Activated CD8-positive, alpha-beta memory T cell treated with anti-CD3 and anti-CD28 coated beads for 4 hours (primary cell): ENCODE results near the gene MAGI1.
"Not testable (repeated sequence)": the region's sequence is repeated elsewhere in the genome, so short reads cannot be mapped to it uniquely, and the experiment has no call there.

Source experiments
- DNase-seq, 2 donors: peaks; one replicate each; pipeline ENCODE4 v3.0.0-alpha.2; 2020; ENCODE audit warnings: low read depth in 2 of 2

The MAGI1 gene

DNA sequence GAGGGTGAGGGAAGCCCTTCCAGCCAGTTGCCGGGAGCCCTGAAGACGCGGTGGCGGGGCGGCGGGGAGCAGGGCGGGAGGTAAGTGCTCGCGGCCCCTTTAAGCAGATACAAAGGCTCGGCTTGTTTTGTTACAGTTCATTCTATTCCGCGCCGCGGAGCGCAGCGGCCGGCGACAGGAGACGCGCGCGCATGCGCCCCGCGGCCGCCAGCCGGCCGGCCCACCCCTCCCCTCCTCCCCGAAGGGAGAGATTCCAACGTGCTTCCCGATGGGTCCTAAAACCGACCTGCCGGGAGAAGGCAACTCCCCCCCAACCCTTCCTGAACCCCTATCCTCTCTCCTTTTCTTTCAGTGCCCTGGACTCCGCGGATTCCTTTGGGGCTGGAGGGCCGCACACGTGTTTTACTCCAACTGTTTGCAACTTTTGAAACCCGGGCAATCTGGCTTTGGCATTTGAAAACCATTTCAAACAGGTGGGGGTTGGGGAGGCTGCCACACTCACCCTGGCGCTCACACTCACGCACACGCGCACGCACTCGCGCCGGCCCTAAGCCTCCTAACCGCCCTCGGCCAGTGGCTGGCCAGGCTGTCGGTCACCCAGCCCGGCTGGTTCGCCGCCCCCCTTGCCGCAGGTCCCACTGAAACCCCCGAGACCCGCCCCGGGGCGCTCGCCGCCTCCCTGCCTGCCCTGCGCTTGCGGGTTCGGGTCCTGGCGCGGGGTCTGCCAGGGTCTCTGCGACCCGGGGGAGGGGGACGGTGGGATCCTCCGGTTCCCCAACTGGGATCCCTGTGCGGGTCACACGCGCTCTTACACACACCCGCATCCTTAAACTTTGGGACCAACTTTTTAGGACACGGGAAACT lies at the start of gene MAGI1:
TSS of gene MAGI1 (minus strand) at position 193 of the 864 bp plus-strand sequence. CDS start 610 bp downstream, outside the sequence.
- DNase-seq, result no peak

DNA sequence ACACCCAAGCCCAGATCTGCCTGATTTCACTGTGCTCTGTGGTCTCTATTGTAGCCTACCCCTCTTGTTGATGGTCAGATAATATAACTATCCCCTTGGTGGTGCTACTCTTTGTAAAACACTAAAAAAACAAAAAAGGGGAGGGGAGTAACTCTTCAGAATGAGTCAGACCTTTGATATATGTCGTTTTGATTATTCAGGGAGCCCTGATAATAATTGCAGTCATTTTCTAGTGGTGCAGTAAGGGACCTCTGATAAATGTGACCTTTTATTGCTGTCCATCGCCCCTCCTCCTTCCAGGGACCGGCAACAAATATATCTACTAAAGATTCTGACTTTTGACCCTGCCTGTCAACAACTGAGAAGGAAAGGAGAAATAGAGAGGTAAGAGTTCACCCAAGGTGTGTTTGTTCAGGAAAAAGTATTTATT lies 45.1 kb upstream of the MAGI1 start:
- DNase-seq, result no peak

DNA sequence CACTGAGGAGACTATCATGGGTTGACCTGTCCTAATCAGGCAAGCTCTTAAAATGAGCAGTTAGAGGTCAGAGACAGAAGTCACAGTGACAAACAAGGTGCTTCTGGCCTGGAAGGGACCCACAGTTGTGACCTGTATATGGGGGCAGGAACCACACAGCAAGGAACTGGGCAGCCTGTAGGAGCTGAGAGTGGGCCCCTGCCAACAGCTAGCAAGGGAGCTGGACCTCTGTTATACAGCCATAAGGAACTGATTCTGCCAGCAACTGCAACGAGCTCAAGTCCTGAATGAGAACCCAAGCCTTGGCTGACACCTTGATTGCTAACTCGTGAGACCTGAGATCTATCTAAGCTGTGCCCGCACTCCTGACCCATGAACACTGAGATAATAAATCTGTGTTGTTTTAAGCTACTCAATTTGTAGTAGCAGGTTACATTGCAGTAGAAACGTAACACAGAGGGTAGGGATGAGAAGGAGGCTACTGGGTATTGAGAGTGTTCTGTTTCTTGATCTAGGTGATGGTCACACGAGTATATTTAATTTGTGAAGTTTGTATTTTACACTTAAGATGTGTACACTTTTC lies 44.5 kb upstream of the MAGI1 start:
- no peak for DNase-seq

DNA sequence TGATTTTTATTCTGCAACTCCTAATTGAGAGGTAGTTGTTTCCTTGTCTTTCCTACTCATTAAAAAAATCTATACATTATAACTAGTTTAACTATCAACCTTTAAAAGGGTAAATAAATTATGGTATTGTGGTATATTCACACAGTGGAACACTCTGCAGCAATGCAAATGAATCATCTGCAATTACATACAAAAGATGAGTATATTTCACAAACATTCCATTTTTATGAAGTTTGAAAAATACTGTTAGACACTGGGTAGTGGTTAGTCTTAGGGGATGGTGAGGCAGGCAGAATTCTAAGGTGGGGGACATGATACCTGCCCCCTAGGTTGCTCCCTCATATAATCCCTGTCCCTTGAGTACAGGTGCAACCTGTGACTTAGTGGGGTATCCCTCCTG lies 44.0 kb upstream of the MAGI1 start:
- DNase-seq, result no peak

DNA sequence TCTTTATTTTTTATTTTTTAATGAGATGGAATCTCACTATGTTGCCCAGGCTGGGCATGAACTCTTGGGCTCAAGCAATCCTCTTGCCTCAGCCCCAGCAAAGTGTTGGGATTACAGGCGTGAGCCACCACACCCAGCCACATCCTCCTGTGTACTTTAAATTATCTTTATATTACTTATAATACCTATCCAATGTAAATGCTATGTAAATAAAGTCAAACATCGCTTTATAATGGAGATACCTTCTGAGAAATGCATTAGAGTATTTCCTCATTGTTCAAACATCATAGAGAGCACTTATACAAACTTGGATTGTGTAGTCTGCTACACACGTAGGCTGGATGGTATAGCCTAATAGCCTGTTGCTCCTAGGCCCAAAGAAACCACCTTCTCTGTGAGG lies 41.4 kb upstream of the MAGI1 start:
- no peak for DNase-seq

DNA sequence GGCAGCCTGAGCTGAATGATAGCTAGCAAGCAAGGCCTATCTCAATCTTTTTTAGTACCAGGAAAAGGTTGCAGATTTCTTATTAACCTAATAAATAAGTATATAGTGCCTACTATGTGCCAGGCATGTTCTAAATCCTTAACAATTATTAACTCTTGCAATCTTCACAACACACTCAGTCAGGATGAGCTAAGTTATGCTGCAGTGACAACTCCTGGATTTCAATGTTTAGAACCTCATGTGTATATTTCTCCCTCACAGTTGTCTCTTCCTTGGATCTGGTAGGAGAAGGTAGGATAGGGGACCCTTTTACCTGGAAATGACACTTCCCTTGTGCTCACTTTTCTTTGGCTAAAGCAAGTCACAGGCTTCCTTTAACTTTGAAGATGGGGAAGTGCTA lies 39.3 kb upstream of the MAGI1 start:
- DNase-seq, result no peak

DNA sequence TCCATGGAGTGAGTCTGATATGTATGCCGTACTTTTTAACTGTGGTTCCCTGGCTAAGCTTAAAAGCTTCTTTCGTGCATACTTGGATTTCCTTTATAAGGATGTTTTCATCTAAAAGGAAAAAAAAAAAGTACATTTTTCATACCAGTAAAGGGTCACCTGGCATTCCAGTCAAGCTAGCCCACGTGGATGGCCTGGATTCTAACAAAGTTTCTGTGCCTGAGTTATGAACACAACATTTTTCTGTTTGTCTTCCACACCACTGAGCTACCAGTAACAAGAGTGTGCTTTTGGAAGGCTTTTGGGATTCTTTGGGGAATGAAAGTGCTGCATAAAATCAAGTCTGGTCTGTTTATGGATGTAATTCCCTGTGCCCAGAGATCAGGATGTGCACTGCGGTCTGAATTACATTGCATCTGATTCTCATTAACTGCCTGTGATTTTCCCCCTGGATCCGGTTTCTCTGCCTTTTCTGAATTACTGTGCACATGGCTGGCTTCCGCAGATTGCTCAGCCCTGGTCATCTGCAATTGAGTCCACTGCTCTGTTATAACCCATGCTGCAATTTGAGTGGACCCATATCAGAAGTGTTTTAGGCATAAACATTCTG lies 38.2 kb upstream of the MAGI1 start:
- no peak for DNase-seq

DNA sequence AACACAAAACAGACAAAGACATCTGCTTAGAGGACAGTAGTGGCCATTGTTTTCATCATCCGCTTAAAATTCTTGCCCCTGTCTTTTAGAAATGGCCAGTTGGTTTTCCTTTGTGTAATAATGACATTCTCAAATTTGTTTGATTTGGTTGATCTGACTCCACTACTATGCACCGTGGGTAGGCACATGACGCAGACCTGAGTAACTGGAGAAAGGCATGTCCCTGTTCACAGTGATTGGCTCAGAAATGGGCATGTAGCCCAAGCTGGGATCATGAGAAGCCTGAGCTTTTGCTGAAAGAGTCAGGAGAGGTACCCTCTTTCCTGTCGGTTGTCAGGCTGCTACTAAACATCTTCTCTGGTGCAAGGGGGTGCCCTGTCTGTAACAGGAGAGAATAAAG lies 36.6 kb upstream of the MAGI1 start:
- no peak for DNase-seq

DNA sequence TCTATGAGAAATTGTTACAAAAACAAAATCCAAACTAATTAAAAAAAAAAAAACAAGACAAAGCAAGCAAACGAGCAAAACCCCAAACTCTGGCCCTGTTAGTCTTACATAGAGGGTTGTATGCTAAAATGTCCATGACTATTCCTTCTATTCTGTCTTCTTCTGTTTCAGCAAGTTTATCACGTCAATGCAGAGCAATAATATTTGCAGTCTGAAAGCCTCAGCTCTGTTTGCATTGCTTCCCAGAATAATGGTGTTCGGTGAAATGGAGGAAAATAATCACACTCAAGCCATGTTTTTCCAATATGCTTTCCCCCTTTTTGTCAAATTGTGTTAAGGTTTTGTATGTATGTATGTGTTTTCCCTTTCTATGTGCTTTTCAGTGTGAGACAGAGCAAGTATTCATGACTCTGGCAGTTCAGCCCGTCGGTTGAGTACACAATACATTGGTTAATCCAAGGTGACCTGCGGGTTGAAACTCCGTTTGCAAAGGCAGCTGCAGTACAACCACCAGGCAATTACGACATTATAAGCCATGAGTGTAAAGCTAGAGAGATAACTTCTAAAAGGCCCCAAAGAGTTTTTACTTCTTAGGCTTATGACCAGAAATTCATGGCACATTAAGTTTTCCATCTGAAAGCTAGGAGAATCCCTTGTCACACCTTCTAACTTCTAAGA lies 34.9 kb upstream of the MAGI1 start:
- DNase-seq, result no peak

DNA sequence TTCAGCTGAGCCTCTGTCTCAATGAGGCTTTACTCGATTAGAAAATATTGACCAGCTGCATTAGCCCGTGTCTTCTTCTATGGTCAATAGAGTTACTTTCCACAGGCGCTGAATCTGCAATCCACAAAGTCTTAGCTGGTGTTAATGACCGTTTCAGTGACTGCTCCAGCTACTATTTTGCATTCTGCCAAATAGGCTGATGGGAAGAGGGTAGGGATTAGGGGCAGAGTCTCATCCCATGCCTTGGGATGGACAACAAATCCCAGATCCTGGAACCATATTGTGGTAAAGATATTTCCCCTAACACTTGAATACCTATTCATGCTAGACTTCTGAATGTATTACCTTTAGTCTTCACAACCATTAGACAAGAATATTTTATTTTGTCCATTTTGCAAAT lies 29.5 kb upstream of the MAGI1 start:
- no peak for DNase-seq

DNA sequence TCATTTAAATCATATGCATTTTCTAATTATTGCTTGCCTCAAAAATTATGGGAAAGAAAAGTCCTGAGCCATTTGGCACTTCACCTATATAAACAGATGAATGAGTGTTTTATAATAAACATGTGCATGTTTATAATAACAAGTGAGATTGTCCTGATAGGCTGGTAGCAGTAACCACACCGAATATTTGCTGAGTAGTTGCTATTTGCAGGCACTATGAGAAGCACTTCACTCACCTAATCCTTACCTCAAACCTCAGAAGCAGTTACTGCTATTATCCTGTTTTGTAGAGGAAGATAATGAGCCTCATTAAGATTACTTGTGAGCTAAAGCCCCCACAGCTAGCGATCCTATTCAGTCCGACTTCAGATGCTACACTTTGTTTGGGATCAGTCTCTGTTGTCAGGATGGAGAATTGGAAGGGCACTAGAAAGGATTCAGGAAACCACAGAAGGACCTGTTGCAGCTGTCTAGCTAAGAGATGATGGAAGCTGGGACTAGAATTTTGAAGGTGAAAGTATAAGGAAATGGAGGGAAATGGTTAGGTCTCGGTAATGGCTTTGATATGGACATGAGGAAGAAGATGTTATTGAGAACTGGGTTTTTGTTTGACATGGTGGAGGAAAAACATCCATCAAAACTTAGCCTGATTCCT lies 28.4 kb upstream of the MAGI1 start:
- DNase-seq, result no peak

DNA sequence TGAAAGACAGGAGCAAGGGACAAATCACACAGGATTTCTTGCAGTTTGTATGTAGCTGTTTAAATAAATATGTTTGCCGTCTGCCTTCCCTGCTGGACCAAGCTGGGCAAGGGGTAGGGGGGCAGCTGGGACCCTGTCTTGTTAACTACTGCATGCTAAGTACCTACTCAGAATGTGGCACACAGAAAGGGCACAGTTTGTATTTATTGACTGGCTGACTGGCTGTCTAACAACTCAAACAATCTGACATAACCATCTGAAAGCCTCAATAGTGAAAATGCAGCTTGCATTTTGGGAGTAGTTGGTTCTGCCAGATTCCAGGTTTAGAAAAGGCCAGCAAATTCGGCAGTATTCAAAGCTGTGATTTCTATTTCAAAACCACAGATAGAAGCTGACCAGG lies 16.6 kb upstream of the MAGI1 start:
- no peak for DNase-seq

DNA sequence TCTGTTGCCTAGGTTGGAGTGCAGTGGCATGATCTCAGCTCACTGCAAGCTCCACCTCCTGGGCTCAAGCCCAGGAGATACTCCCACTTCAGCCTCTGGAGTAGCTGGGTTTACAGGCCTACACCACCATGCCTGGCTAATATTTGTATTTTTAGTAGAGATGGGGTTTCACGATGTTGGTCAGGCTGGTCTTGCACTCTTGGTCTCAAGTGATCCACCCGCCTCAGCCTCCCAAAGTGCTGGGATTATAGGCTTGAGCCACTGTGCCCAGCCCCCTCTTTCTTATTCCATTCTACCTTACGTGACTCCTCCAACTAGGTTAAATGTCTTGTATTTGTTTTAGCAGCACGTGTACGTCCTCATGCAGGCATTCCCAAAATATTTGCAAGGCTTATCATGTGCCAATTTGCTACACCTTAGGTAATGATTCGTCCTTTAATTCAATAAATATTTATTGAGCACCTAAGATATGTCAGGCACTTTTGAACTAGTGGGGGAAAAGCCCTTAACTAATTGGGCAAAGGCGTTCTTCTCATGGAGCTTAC lies 14.9 kb upstream of the MAGI1 start:
- DNase-seq, result no peak

DNA sequence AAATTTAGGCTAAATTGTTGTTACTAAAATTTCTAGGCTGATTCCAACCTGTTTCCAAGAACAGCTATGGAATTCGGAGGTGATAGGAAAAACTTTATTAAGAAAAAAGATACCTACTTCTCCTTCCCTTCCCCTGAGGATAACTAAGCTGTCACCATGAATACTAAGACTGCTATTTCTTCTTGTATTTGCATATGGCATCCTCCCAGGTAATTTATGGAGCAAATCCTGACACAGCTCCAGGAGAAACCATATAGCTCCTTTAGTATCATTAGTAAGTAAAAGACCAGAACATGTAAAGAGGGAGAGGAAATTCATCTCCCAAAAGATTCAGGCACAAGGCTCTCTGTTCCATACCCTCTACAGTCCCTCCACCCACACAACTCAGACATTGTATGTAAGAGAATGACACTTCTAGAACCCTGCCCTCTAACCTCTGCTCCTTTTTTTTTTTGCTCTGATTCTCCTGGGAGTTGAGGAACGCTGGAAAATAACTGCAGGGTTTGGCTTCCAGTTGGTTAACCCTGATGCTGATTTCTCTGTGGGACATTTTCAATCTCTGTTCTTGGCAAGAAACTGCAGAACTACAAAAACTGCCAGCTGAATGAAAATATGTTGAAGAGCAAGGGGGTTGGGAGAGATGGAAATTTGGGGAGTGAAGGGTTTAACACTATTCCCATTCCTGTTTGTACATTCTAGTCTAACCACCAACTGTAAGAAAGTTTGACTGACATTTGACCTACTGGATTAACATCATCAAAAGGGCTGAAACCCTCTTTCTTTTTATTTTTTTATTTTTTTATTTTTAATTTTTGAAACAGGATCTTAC lies 14.2 kb upstream of the MAGI1 start:
- no peak for DNase-seq

DNA sequence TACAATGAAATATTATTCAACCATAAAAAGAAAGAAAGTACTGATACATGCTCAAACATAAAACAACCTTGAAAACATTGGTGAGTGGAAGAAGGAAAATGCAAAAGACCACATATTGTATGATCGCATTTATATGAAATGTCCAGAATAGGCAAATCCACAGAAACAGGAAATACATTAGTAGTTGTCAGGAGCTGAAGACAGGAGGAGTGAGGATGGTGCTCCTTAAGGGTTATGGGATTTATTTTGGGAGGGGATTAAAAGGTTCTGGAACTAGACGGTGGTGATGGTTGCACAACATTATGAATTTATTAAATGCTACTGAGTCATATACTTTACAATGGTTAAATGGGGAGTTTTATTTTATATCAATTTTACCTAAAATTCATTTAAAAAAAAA lies 12.1 kb upstream of the MAGI1 start:
- DNase-seq, result no peak

DNA sequence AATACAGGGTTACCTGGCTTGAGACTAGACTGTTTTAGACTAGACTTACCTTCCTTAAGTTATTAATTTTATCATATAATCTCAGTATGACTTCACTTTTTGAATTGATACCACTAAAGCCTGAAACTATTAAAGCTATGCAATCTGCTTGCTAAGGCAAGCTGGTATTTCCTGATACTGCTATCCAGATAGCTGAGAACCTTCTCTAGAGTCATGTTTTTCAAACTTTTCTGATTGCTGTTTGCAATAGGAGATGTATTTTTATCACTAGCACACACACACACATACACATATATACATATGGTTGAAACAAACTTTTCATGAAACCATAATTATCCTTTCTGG lies 9.3 kb upstream of the MAGI1 start:
- no peak for DNase-seq

DNA sequence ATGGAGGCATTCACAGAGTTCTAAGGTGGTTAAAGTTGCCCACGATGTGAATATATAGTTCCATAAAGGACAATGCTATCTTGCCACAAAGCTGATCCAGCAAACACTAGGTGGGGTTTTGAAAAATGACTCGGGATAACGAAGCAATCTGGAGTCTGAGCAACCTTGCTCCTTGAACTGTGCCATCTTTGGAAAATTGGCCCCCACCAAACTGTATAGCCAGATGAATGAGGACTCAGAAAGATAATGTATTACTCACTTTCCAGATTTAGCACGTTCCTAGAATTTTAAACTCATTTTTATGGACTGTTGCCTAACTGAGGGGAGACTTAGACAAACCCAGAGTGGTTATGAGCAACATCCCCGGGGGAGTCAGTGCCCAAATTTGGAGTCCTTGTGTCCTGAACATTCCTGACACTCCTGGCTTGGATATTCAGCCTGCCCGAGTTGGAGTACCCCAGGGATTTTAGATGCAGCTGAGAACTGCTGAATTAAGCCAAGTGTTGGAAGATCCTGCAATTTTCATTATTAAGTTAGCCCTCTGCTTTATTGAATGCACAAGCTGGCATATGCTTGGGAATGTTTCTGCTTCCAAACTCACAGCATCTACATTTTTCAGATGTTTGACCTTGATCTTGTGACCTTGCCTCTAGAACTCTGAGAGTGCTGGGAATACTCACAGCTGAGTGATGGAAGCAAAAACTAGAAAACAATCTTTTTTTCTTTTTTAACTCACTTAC lies 8.8 kb upstream of the MAGI1 start:
- no peak for DNase-seq

DNA sequence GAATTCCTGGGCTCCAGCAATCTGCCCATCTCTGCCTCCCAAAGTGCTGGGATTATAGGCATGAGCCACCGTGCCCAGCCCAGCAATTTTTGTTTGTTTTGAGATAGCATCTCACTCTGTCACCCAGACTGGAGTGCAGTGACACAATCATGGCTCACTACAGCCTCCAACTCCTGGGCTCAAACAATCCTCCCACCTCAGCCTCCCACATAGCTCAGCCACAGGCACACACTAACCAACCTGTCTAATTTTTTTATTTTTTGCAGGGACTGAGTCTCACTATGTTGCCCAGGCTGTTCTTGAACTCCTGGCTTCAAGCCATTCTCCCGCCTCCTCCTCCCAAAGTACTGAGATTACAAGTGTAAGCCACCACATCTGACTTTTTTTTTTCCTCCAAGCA lies 7.6 kb upstream of the MAGI1 start:
- DNase-seq, result not testable (repeated sequence)

DNA sequence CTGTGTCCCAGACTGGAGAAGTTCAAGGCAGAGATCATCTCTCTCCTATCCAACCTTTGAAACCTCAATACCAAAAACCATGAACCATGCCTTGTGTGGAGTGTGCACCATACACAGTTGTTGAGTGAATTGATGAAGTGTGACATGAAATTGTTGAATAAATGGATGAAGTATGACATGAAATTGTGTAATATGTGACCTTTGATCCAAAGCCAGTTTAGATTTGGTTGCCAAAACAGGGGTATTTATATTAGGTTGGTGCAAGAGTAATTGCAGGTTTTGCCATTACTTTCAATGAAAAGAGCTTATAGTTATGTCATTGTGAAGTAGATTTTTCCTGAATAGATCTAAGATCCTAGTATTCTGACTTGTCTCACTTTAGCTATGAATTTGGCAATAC lies 3.1 kb upstream of the MAGI1 start:
- DNase-seq, result no peak

DNA sequence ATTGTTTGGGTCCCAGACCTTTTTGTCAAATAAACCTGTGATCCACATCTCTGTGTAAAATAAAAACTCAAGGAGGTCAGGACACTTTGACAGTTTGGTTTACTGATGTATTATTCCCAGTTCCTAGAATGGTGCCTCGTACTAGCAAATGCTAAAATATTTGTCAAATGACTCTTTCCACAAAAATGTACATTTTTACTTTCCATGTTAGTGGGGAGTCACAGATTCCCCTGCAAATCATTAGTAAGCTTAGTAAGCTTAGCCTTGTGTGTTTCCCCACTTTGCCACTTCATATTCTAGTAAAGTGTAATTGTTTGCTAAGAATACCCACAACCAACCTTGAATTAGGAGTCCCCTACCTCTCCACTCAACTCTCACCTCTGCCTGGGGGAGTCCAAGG lies 2.4 kb upstream of the MAGI1 start:
- no peak for DNase-seq
